ENCODE results near the gene MARVELD1. TPM values are rescaled to one million over a fixed set of nuclear protein-coding genes. Genes with fewer than 3 reads are reported as not detected.

MARVELD1 gene
- polyA plus RNA-seq, 2 of the 4 experiments (the other 2 are of a cell fraction) = 29.1 to 31.7 TPM

- Histone ChIP-seq H3K4me1 (peaks cover 18% of the 10 kb centered on the region; the same call in 2 of the 3 replicates), H3K4me2 (peak overlapping the region; percentile 42), H3K27ac (peak overlapping the region; percentile 9 to 38; a peak in 2 of 6 replicates), H3K4me3 (no peak overlapping the region), H3K9me3 (no peaks in the 10 kb centered on the region)
- ATAC-seq (peak; percentile 19 to 63; a peak in 3 of 6 replicates), FAIRE-seq (no peak), DNase-seq (ENCODE audit: low read depth in 1 of 2, low spot score in 1 of 2) (peak; percentile 57 to 77)
- no peak for TF ChIP-seq HDAC2 (IDR thresholded peaks at IDR 0.05)
- TF ChIP-seq SMC3 (IDR thresholded peaks at IDR 0.05) = peak; percentile 86
- no peak for TF ChIP-seq MAZ (IDR thresholded peaks at IDR 0.05; ENCODE audit: borderline replicate concordance, low read depth, low read length)
- peak; percentile 70 to 74 for TF ChIP-seq RAD21 (conservative IDR thresholded peaks at IDR 0.05 in 1 of 2, IDR thresholded peaks at IDR 0.05 in 1 of 2)
- TF ChIP-seq CEBPB (IDR thresholded peaks at IDR 0.05) = peak in 1 of 2 experiments; percentile 47; a peak in 1 of 4 replicates
- TF ChIP-seq HOXA7 (CRISPR knock-in tag; IDR thresholded peaks at IDR 0.05) = no peak
- no peak for TF ChIP-seq BCL3 (IDR thresholded peaks at IDR 0.05)
- TF ChIP-seq KDM1A (IDR thresholded peaks at IDR 0.05; ENCODE audit: low read depth) = no peak
- peak; percentile 78 for TF ChIP-seq CTCF (IDR thresholded peaks at IDR 0.05)
- POLR2A ChIA-PET = interaction anchor here (0.8 to 3.0 kb wide), 4 partner anchors 15 to 27 kb away, joined by 4 to 34 read pairs (median 5); partner anchors contain the start of genes AVPI1 and ZFYVE27
- 38% methylated on average over 18 of the region's 18 CpGs for WGBS (ENCODE audit: missing lambda C conversion rate)
- CTCF ChIA-PET = interaction anchor here (0.5 to 36.9 kb wide), 16 partner anchors 1 to 332 kb away, joined by 3 to 1127 read pairs (median 5); partner anchors contain the start of genes AVPI1, MARVELD1, SFRP5 and ZFYVE27
These were observed 4.3 kb upstream of the MARVELD1 start for GRCh38 chr10:97708976-97709946.

GRCh38 chr10:97711640-97712572, 1.6 kb upstream of the MARVELD1 start:
- ChIA-PET CTCF (interaction anchor here (2.5 to 36.9 kb wide), 4 partner anchors 1 to 36 kb away, joined by 5 to 1127 read pairs (median 1006); partner anchors contain the start of genes AVPI1, MARVELD1 and ZFYVE27), POLR2A (interaction anchor here (4.1 kb wide), 1 partner anchor 25 kb away, joined by 53 read pairs; the partner anchor contains the start of gene AVPI1)
- Histone ChIP-seq H3K4me2 (no peak overlapping the region), H3K4me3 (no peak overlapping the region), H3K9me3 (no peaks in the 10 kb centered on the region), H3K4me1 (peaks cover 33% of the 10 kb centered on the region), H3K27ac (peak overlapping the region in 1 of 2 experiments; percentile 94; a peak in 1 of 6 replicates)
- no peak for ATAC-seq
- DNase-seq (ENCODE audit: low read depth in 1 of 2, low spot score in 1 of 2) = no peak
- WGBS (ENCODE audit: missing lambda C conversion rate) = 85% methylated on average over 9 of the region's 9 CpGs
- no peak for TF ChIP-seq NR3C1 (IDR thresholded peaks at IDR 0.05)
- no peak for TF ChIP-seq JUNB (IDR thresholded peaks at IDR 0.05)
- FAIRE-seq = no peak

- 3% methylated on average over 17 of the region's 69 CpGs for WGBS (ENCODE audit: missing lambda C conversion rate)
- DNase-seq (ENCODE audit: low read depth in 1 of 2, low spot score in 1 of 2) (peak; percentile 82 to 88), ATAC-seq (peak; percentile 77 to 78), FAIRE-seq (no peak)
- Histone ChIP-seq H3K4me3 (peak overlapping the region; percentile 68), H3K4me1 (peaks cover 47% of the 10 kb centered on the region), H3K4me2 (peak overlapping the region; percentile 96), H3K27ac (peak overlapping the region; percentile 94 to 95), H3K9me3 (no peaks in the 10 kb centered on the region)
- ChIA-PET CTCF (interaction anchor here (1.1 to 36.9 kb wide), 5 partner anchors 3 to 155 kb away, joined by 3 to 1127 read pairs (median 1006); partner anchors contain the start of genes AVPI1, MARVELD1 and ZFYVE27), POLR2A (interaction anchor here (0.6 to 4.1 kb wide), 12 partner anchors 10 to 37 kb away, joined by 3 to 53 read pairs (median 7); partner anchors contain the start of genes AVPI1 and ZFYVE27)
- TF ChIP-seq NPAS2 (CRISPR knock-in tag; IDR thresholded peaks at IDR 0.05; ENCODE audit: borderline replicate concordance) = peak; percentile 67
- peak; percentile 44 for TF ChIP-seq RNF2 (IDR thresholded peaks at IDR 0.05; ENCODE audit: borderline replicate concordance, low read depth)
- TF ChIP-seq JUNB (IDR thresholded peaks at IDR 0.05) = no peak
- TF ChIP-seq GATA3 (IDR thresholded peaks at IDR 0.05; ENCODE audit: borderline replicate concordance) = 0 out of 2 replicates have a peak, but pooled peaks have one; percentile 15
- peak; percentile 40; the same call in 2 of the 3 replicates for TF ChIP-seq CTCF (IDR thresholded peaks at IDR 0.05)
- TF ChIP-seq KDM1A (IDR thresholded peaks at IDR 0.05; ENCODE audit: low read depth) = no peak
- no peak for TF ChIP-seq MAFK (IDR thresholded peaks at IDR 0.05; ENCODE audit: partially characterized antibody)
- TF ChIP-seq TFCP2L1 (CRISPR knock-in tag; IDR thresholded peaks at IDR 0.05) = 0 out of 2 replicates have a peak, but pooled peaks have one; percentile 62
- peak; percentile 71 for TF ChIP-seq MYC (IDR thresholded peaks at IDR 0.05; ENCODE audit: borderline replicate concordance, low read length)
- peak; percentile 97 for TF ChIP-seq MAX (IDR thresholded peaks at IDR 0.05)
- TF ChIP-seq ATOH8 (CRISPR knock-in tag; IDR thresholded peaks at IDR 0.05; ENCODE audit: low read depth) = peak; percentile 72; the same call in 1 of the 2 replicates
These were observed 383 bp downstream of the MARVELD1 start for GRCh38 chr10:97713826-97714400.
